Neural cell (in vitro differentiated cells): ENCODE results near the gene TSGA10IP.

ENCODE experiments used
- CTCF ChIP-seq: fragments of 450-650 bp; IDR thresholded peaks from 2 replicates; pipeline ENCODE4 v1.5.1; 2014; ENCODE audit warnings: antibody characterized with exemption, mild to moderate bottlenecking, moderate library complexity; ENCODE audit not compliant: poor library complexity, severe bottlenecking
- EP300 ChIP-seq: fragments of 450-650 bp; conservative IDR thresholded peaks from 2 replicates; pipeline ENCODE4 v1.6.1; 2014; ENCODE audit warnings: antibody characterized with exemption, mild to moderate bottlenecking, moderate library complexity; ENCODE audit not compliant: poor library complexity, severe bottlenecking
- EZH2 ChIP-seq: fragments of 200-600, 300-800 bp; shearing (Covaris generic), sonication (generic); IDR thresholded peaks from 2 replicates; pipeline ENCODE4 v1.6.1; 2014; ENCODE audit warnings: antibody characterized with exemption, low read length, borderline replicate concordance, mild to moderate bottlenecking; ENCODE audit not compliant: insufficient read depth, poor library complexity, severe bottlenecking
- POLR2AphosphoS5 ChIP-seq: IDR thresholded peaks from 2 replicates; pipeline ENCODE4 v1.6.1; 2012
- RAD21 ChIP-seq: fragments of 450-650 bp; conservative IDR thresholded peaks from 2 replicates; pipeline ENCODE4 v1.6.1; 2014; ENCODE audit warnings: antibody characterized with exemption, mild to moderate bottlenecking, moderate library complexity

- TF ChIP-seq POLR2AphosphoS5 (no peak), CTCF (no peak), EP300 (no peak), RAD21 (no peak), EZH2 (no peak)
Measured at GRCh38 chr11:65917434-65918210, 27.7 kb upstream of the TSGA10IP start.
